ENCODE results near the gene SETD3.

- TF ChIP-seq CTCF (IDR thresholded peaks at IDR 0.05; ENCODE audit: poor library complexity, severe bottlenecking), result no peak
- TF ChIP-seq POLR2AphosphoS5 (IDR thresholded peaks at IDR 0.05), result no peak
- no peak for TF ChIP-seq REST (IDR thresholded peaks at IDR 0.05; ENCODE audit: borderline replicate concordance)
- no peak for TF ChIP-seq SMC3 (conservative IDR thresholded peaks at IDR 0.05; ENCODE audit: poor library complexity)
Observed at GRCh38 chr14:99511421-99512109, 30.9 kb upstream of the SETD3 start.
